Fibroblast of peridontal ligament (primary cell): ENCODE data around the gene AQP2.

Experiments used
- DNase-seq: peaks from one replicate; pipeline ENCODE4 v3.0.0-alpha.2; 2010; ENCODE audit errors: extremely low read depth

Gene AQP2

DNA sequence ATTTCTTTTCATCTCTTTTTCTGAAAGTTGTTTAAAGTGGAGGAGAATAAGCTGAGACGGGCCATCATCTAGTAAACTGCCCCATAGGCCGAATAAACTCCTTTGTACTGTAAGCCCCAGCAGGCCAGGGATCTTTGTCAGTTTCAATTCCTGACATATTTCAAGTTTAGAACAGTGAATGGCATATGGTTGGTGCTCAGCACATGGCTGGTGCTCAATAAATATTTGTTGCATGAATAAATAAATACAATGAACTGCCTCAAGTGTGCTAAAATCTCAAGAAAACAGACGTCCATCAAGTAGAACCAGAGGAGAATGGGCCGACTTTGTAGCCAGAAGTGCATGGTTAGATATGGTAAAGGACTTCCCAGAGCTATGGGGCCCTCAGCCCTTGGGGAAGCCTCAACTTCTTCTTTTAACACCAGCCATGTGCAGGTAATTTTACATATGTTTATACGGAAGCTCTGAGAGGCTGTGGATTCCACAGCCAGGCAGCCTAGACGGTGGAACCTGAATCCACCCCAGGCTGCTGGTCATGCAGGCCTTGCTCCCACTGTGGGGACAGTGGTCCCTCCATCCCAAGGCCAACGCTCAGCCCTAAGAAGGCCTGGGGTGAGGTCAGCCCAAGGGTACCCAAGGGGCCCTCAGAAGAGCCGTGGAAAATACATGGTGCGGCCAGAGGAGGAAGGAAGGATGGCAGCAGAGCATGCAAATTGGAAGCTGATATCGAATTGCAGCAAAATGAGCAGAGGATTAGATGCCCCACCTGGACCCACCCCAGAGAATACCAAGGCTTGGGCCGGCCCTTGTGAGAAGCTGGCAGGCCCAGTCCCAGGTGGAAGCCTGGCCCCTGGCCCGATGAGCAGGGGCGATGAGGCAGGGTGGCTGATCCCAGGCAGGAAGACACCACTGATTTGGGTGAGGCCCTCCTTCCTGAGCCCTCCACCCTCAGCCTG, 8.7 kb upstream of the AQP2 start:
- DNase-seq, result no peak

DNA sequence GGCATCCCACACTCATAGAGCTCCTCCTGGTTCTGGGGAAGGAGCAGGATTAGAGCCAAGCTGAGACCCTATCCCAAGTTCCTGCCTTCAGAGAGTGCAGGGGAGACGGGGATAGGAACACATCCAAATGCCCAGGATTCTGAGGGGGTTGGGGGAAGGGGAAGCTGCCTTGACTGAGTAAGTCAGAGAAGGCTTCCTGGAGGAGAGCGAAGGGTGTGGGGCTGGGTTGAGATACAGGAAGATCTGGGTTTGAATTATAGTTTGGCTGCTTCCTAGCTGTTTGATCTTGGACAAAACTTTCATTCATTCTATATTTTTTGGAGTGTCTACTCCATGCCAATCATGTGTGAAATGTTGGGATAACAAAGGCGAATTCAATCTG, 8.0 kb upstream of the AQP2 start:
- no peak for DNase-seq

DNA sequence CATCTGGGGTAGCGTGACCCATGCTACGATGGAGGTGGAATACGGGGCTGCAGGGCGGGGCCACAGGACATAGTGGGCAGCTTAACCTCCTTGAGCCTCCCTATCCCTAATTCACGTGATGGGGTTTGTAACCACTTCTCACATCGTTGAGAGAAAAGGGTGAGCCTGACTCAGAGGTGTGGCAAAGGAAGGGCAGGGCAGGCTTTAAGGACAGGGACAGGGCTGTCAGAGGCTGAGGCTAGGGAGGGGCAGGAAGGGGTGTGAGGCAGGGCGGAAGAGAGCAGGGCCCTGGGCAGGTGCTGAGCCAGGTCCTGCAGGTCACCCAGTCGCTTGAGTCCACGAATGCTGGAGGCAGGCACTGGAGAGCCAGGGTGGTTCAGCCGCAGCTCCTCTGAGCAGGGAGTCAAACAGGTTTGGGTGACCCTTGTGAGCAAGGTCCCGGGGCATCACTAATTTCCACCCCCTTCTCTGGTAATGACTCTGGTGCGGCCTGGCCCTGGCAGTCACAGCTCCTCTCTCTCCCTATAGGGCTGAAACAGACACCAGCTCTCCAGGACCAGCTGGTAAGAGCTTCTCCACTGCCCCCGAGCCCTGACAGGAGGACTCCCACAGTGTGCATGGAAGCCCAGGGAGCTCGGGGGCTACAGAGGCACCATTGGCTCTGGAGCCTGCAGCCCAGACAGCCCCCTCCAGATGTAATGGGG, 7.5 kb upstream of the AQP2 start:
- no peak for DNase-seq

DNA sequence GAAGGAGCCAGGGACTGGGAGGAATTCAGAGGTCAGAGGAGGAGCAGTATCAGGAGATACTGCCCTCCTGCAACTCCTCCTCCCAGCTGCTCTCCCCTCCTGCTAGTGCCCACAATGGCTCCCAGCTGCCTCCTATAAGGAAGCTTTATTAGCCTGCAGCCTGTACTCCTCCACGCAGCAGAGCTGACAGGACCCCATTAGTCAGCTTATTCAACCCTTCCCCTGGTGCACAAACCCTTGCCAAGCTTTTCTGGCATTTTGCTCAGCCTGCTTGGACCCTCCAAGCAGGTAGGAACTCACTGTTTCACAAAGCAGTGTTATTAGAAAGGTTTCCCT, 6.9 kb upstream of the AQP2 start:
- no peak for DNase-seq

DNA sequence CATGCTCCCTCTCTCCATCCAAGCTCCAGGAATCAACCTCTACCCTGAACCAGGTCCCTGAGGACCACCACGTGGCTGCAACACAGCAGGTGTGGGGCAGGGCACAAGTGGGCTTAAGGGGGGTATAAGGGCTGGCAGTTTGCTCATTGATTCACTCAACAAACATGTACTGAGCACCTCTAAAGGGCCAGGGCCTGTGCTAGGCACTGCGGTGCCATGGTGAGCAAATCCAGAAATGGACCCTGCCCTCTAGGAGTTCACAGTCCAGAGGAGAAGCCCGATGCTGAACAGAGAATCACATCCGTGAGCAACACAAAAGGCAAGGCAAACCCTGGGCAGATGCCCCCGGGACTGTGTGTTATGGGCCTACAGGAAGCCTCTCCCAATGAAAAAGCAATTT, 6.5 kb upstream of the AQP2 start:
- no peak for DNase-seq

DNA sequence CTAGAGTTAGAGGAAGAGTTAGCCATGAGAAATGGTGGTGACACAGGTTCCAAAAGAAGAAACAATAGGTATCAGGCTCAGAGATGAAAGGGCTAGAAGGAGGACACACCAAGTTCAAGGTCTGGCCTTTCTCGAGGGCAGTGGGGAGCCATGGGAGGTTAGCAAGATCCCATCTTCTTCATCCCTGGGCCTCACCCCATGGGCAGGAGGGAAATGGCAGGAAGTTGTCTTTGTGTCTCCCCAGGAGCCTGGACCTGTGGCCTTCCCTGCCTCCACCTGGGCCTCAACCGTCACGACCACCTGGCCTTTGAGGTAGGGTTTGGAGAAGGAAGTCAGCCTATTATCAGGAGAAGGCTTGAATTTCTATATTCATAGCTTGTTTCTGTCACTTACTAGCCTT, 5.8 kb upstream of the AQP2 start:
- no peak for DNase-seq

DNA sequence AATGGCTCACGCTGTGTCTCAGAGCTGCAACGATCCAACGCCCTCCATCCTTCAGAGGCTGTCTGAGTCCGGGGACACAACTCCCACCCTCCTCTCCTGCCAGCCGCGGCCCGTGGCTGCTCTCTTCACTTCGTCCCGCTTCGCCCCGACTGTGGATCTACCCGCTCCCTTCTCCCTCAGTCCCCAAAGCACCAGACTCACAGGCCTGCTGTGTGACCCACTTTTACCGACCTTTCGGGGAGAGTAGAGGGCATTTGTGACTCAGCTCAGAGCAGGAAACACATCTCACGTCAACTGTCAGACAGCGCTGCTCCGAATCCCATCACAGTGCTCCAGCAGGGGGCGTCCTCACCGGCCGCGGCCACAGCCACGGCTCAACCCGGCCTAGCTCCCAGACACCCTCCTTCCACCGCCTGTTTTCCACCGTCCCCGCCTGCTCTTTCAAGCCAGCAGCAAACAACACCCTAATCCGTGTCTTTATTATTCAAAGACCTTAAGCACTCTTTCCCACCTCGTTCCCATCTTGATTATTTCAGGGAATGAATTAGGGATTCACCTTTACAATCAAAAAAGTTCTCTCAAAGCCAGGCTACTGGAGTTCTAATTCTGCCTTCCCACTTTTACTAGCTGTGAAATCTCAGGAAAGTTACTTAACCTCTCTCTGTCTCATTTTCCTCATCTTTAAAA, 5.0 kb upstream of the AQP2 start:
- DNase-seq, result peak; percentile 63

DNA sequence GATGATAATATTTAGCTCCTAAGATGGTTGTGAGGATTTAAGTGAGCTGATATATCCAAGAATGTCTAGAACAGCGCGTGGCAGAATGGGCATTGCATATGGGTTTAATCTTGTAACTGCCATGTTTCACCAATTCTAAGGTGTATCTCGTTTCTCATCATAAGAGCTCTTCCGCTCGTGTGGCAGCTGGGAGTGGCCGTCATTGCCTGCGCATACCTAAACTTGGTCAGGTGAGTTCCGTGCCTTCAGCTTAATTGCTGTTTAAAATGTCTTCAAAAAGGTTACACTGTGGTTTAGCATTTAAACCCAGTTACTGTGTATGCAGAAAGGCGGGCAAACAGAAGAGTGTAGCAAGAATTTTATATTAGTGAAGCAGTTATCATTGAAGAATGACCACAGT, 4.5 kb upstream of the AQP2 start:
- no peak for DNase-seq

DNA sequence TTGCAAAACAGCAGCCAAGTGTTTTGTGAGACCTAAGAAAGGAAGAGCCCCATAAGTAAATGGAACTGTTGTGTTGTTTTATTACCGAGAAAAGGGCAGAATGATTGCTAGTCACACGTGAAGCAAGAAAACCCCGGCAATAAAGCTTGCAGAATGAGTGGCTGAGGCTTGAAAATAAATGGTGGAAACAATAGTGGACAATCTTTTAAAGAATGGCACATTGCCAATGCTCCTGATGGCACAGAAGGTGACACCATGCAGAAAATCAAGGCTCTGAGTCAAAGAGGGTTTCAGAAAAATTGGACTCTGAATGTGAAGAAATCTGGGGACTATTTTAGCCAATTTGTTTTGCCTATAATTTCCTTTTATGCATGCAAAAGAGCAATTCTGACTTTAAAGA, 4.0 kb upstream of the AQP2 start:
- DNase-seq, result no peak

DNA sequence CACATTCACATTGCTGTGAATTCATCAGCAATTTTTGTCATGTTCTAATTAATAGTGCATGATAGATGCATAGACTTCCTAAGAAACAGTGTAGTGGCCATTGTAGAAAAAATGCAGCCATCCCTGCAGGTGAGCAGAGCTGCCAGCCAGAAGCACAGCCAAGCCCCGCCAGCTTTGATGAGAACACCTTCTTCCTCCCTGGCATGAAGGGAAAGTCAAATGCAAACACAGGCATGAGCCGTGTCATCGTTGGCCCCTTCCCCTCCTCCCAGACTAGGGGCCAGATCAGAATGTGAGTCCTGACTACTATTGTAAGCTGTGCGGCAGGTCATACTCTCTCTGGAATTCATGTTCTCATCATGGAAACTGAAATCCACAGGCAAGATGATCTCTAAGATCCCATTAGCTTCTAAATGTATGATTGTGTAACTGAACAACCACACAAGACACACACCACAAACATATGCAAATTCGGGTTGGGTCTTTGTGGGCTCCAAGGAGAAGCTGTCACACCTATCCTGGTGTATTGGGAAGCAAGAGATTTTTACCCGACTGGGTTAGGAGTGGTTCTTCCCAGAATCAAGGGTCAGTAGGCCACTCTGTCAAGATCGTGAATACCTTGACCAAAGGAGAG, 2.8 kb upstream of the AQP2 start:
- DNase-seq, result no peak

DNA sequence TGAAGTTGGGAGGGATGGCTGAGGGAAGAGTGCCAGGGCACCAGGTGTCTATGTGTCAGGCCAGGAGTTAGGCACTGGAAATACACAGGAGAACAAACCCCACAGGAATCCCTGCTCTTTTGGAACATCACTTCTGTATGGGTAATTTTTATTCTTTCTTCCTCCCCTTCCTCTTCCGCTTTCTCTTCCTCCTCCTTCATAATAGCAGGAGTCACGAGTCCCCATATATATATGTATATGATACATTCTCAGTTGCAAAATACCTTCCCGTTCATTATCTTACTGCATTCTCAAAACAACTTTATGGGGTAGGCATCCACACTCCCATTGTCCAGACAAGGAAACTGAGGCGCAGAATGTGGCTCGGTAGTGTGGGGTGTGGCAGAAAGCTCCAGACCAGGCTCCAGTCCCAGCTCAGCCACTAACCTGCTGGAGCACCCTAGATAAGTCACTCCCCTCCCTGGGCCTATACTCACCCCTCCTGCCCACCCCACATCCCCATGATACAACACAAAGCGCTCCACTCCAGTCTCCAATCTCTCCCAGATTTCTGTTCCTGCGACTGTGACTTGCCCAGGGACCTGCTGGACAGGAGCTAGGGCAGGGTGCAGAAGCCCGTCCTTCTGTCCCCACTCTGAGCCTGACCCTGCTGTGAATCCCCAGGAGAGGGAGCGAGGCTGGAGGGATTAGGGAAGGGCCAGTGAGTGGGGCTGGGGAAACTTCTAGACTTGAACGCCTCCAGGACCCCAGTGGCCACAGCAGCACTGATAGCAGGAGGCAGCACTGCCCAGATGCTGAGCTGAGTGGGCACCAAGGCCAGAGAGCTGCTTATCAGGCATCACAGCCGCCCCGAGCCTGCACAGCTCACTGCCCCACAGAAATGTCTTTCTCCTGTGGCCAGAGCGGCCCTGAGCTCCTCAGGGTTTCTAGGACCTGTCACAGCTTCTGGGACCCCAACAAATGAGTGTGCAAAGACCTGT, 1.4 kb upstream of the AQP2 start:
- DNase-seq, result no peak

DNA sequence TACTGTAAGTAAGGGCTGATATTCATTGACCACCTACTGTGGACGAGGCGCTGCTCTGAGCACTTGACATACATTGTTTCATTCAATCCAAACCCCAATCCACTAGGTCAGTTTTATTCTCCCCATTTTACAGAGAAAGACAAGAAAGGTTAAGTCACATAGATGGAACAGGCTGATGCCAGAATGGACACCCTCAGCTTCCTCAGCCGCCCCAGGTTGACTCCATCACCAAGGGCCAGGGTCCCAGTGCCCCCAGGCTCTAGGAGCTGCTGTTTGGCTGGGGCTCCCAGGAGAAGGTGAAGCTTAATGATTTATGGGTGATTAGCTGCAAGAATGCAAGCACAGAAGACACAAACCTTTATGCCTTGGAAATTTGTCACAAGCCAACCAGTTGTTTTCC, 671 bp upstream of the AQP2 start:
- no peak for DNase-seq

DNA sequence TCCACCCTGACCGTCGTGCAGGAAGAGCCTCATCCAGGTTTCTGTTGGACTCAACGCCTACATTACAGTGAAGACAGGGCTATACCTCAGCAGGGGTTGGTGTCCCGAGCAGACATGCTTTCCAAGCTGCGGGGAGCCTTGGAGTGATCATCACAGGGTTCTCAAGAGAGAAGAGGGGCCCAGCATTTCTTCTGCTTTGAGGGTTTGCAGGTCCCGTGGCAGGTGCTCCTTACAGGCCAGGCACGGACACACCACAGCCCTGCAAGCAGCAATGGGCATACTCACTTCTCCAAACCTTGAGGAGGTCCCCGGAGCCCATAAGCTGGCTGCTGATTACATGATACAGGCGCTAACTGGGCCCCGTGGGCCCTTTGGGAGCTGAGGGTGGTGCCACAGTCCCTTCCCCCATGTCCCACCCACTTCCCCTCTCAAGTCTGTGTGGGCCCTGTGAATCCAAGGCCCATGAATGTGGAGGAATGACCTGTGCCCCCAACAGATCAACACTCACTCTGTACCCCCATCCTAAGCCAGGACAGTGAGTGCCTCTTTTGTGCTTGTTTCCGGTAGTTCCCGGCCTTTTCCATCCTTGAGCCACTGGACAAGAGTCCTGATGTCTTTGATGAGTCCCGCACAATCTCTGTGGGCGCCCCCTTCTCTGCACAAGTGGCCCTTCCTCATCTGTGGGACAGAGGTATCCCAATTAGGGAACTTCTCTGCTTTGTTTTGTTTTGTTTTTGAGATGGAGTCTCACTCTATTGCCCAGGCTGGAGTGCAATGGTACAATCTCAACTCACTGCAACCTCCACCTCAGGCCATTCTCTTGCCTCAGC, 1.1 kb downstream of the AQP2 start:
- no peak for DNase-seq

DNA sequence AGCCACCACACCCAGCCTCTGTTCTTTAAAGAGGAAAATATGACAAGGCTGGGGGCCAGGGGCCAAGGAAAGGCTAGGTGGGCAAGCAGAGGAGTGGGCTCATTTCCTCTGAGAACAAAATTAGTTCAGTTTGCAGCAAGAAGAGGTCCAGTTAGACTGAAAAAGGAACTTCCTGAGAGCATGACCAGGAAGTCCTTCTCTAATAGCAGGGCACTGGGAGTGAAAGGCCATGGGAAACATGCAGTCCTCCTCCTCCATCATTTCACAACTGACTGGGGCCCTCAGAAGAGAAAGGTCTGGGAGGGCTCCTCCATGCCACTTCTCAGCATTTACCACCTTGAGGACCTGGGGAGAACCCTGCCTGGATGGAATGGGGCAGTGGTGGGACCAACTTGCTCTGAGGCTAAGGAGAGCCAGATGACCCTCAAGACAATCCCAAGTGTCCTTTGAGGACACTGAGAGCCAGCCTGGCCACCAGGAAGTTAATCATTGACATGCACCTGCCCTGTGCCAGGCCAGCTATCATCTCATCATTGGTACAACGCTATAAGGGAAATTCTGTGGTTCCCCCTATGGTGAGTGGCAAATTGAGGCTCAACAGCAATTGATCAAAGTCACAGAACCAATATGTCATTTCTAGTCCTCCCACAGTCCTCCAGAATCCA, 2.0 kb downstream of the AQP2 start:
- no peak for DNase-seq

DNA sequence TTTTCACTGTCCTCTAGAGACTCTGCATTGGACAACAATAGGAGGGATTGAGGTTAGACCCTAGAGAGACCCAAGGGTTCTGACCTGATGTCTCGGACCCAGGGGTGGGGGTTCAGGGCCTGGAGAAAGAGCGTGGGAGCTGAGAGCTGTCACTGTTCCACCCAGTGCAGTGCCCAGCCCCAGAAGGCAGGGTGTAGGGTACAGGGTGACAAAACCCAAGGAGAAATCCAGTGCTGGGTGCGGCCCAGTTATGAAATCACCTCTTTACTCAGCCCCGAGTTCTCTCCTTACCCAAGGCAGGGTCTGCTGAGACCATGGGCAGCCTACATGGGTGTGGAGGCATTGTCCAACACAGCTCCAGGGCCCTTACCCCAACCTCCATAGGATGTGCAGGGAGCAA, 2.6 kb downstream of the AQP2 start:
- no peak for DNase-seq

DNA sequence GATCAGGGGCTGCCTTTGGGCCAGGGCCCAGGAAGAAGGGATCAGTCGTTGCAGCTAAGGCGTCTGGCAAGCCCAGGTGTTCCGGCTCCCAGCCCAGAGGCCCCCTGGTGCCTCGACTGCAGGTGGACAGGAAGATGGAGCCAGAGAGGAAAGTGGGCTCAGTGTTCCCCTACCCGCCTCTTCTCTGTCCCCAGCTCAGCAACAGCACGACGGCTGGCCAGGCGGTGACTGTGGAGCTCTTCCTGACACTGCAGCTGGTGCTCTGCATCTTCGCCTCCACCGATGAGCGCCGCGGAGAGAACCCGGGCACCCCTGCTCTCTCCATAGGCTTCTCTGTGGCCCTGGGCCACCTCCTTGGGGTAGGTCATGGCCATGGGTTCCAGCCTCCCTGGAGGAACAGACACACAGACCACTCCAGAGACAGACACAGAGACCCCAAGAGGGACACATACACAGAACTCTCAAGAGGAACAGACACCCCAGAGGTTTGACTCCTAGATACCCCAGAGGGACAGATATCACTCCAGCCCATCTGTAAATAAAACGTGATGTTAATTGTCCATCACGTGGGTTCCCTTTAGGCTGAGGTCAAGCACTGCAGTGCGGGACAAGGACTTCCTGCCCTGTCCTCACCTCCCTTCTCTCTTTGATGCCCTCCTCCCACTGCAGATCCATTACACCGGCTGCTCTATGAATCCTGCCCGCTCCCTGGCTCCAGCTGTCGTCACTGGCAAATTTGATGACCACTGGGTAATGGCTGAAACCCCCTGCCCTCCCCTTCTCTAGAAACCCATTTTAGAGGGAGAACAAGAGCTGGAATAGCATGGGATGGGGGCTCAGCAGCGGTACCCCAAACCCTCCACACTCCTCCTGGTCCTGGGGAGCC, 3.7 kb downstream of the AQP2 start:
- no peak for DNase-seq

DNA sequence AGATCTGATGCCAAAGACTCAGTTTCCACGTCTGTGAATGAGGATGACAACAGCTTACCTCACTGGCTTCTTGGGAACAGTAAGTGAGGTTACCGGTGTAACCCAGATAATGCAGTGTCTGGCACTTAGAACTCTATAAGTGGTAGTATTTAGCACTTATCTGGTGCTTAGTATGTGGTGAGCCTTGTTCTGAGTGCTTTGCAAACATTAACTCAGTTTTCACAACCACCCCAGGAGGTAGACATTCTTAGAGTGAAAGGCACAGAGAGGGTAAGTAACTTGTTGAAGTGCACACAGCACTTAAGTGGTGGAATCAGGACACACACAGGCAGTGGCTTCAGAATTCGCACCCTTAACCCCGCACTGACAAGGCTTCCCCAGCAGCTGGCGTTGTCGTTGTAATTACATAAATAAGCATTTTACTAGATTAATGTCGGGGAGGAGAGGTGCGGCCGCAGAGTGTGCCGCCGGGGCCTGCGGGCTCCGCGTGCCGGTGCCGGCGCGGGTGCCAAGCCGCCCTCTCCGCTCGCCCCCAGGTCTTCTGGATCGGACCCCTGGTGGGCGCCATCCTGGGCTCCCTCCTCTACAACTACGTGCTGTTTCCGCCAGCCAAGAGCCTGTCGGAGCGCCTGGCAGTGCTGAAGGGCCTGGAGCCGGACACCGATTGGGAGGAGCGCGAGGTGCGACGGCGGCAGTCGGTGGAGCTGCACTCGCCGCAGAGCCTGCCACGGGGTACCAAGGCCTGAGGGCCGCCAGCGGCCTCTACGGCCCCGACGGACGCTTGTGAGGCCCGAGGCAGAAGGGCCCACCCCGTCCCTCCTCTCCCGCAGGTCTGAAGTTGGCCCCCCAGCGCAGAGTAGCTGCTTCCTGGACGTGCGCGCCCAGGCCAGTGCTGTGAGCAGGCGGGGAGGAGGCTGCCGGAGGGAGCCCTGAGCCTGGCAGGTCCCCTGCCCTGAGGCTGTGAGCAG, 4.6 kb downstream of the AQP2 start:
- DNase-seq, result no peak
